ENCODE data around the gene MTA1. TPM values are rescaled to one million over a fixed set of nuclear protein-coding genes. Genes with fewer than 3 reads are reported as not detected.
A peak's percentile ranks its signal among the peaks of the same experiment; 100 is the strongest.

Gene MTA1
- total RNA-seq, 2 experiments from 2014 or later, result 107 to 113 TPM

DNA sequence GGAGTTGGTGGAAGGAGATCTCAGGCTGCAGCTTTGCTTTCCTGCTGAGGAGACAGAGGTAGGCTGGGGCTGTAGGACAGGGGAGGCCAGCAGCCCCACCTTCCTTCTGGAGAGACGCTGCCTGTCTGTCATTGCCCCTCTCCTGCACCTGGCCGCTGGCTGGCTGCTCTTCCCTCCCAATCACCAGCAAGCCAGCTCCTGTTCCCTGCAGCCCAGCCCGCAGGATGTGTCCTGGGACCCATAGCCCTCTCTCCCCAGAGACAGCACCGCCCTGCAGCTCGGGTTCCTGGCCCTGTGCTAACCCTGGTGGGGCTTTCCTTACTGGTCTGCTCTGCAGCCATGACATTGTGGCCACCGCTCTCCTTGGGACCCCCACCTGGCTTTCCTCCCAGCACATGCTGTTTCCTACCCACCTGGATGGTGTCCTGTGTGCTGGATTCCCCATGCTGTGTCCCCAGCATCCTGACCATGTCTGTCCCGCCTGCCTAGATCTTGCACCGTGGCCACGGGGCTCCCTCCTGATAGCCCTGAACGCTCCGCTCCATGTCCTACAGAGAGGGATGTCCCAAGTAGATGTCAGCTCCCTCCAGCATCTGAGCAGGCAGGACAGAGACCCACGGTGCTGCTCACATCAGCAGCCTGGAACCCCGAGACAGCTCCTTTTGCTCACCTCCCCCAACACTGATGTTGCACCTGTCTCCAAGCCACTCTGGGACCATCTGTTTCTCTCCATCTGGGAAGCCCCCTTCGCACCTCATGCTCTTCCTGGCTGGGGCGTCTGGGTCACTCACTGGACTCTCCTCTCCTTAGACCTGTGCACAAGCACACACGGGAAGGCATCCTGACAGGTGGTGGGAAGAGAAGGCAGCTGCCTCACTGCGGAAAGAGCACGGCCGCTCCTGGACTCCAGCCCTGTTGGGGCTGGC lies 1.1 kb upstream of the MTA1 start:
- intact Hi-C loops (cut with DNase I, micrococcal nuclease), result no loop called here
- POLR2A ChIA-PET, result interaction anchor here (1.3 kb wide), 1 partner anchor 63 kb away, joined by 3 read pairs; no protein-coding TSS in a partner anchor
- H3K27me3 ChIP-seq (ENCODE audit: control insufficient read depth in 1 of 2, insufficient read depth in 2 of 2, low read length in 2 of 2), result peaks cover 1 to 7% of the 10 kb centered on the region in 2 experiments
- no peaks in the 10 kb centered on the region for H3K9me3 ChIP-seq (ENCODE audit: control insufficient read depth in 1 of 2, insufficient read depth in 1 of 2, low read length in 2 of 2)
- CTCF ChIA-PET, result interaction anchor here (1.4 kb wide), 1 partner anchor 48 kb away, joined by 4 read pairs; no protein-coding TSS in a partner anchor
- Mint-ChIP-seq H3K9me3 (no peaks in the 10 kb centered on the region), H3K4me3 (peak overlapping the region; percentile 79), H3K27me3 (peaks cover under 1% of the 10 kb centered on the region), H3K4me1 (ENCODE audit: low read depth) (peaks cover 38% of the 10 kb centered on the region), H3K36me3 (ENCODE audit: low read depth) (peaks cover 5% of the 10 kb centered on the region), H3K27ac (peak overlapping the region; percentile 47)
- no peaks in the 10 kb centered on the region for H3K36me3 ChIP-seq (ENCODE audit: insufficient read depth, low read length)
- DNase-seq (no peak), ATAC-seq (ENCODE audit: poor library complexity) (no peak)
- H3K27ac ChIP-seq (ENCODE audit: low read depth in 1 of 2, low read length in 2 of 2), result no peak overlapping the region
- no peak overlapping the region for H3K4me3 ChIP-seq (ENCODE audit: low read length)
- TF ChIP-seq, protein P1, sequence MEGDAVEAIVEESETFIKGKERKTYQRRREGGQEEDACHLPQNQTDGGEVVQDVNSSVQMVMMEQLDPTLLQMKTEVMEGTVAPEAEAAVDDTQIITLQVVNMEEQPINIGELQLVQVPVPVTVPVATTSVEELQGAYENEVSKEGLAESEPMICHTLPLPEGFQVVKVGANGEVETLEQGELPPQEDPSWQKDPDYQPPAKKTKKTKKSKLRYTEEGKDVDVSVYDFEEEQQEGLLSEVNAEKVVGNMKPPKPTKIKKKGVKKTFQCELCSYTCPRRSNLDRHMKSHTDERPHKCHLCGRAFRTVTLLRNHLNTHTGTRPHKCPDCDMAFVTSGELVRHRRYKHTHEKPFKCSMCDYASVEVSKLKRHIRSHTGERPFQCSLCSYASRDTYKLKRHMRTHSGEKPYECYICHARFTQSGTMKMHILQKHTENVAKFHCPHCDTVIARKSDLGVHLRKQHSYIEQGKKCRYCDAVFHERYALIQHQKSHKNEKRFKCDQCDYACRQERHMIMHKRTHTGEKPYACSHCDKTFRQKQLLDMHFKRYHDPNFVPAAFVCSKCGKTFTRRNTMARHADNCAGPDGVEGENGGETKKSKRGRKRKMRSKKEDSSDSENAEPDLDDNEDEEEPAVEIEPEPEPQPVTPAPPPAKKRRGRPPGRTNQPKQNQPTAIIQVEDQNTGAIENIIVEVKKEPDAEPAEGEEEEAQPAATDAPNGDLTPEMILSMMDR (IDR thresholded peaks at IDR 0.05), result no peak
- peaks cover 44% of the 10 kb centered on the region for H3K4me1 ChIP-seq (ENCODE audit: insufficient read depth, low read length)

DNA sequence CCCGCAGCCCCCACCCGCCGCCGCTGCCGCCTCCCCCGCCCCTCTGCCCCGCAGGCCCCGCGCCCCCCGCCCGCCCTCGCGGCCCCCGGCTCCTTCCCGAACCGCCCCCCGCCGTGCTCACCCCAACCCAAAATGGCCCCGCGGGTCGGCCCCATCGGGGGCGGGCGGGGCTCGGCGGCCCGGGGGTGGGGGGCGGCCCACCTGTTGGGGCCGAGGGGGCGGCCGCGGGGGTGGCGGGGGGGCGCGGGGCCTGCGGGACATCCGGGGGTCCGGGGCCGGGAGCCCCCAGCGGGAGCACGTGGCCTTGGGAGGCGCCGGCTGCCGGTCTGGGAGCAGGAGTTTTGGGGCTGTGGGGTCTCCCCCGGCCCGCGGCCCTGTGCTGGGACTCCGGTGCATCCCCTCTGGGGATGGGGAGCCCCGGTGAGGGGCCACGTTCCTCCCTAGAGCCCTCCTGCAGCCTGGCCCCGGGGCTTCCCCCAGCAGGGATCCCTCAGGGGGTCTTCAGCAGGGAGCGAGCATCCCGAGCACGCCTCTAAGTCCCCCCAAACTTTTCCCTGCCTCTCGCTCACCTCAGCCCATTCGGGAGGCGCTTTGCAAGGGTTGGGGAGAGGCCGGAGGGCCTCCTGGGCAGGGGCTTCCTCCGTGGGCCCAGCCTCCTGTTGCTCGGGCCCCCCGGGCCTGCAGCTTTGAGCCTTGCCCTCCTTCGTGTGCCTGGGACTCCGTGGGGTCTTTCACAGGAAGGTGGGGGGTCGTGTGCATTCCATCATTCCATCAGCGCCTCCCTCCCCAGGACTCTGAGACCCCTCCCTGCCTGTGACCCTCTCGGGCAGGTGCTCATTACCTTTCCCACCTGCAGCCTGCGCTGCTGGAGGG lies 710 bp downstream of the MTA1 start:
- Histone ChIP-seq H3K27me3 (ENCODE audit: control insufficient read depth in 1 of 2, insufficient read depth in 2 of 2, low read length in 2 of 2) (no peaks in the 10 kb centered on the region), H3K4me1 (ENCODE audit: insufficient read depth, low read length) (peaks cover 37% of the 10 kb centered on the region), H3K27ac (ENCODE audit: low read depth in 1 of 2, low read length in 2 of 2) (peak overlapping the region; percentile 22 to 29), H3K36me3 (ENCODE audit: insufficient read depth, low read length) (peaks cover 4% of the 10 kb centered on the region), H3K9me3 (ENCODE audit: control insufficient read depth in 1 of 2, insufficient read depth in 1 of 2, low read length in 2 of 2) (no peaks in the 10 kb centered on the region), H3K4me3 (ENCODE audit: low read length) (peak overlapping the region; percentile 66)
- no peaks in the 10 kb centered on the region for H3K27me3 Mint-ChIP-seq
- H3K27ac Mint-ChIP-seq, result peak overlapping the region; percentile 75
- POLR2A ChIA-PET, result interaction anchor here (1.4 kb wide), 1 partner anchor 119 kb away, joined by 3 read pairs; the partner anchor contains the start of gene BRF1
- H3K4me3 Mint-ChIP-seq, result peak overlapping the region; percentile 93
- DNase-seq, result no peak
- intact Hi-C loops (cut with DNase I, micrococcal nuclease), result loop anchor here in 1 of 2 experiments (10.0 kb wide), 1 partner anchor 46 kb away; no protein-coding TSS in a partner anchor
- ATAC-seq (ENCODE audit: poor library complexity), result peak; percentile 14
- H3K36me3 Mint-ChIP-seq (ENCODE audit: low read depth), result peaks cover 5% of the 10 kb centered on the region
- TF ChIP-seq, protein P1 (IDR thresholded peaks at IDR 0.05), result no peak
- peaks cover 37% of the 10 kb centered on the region for H3K4me1 Mint-ChIP-seq (ENCODE audit: low read depth)
- no peaks in the 10 kb centered on the region for H3K9me3 Mint-ChIP-seq
- CTCF ChIA-PET, result interaction anchor here (3.4 kb wide), 1 partner anchor 70 kb away, joined by 8 read pairs; no protein-coding TSS in a partner anchor
